KMS-11 (cell line): ENCODE measurements around the gene EHD3.

Experiments
- H2AFZ ChIP-seq: fragments of 200-600 bp; sonication (generic); 2 replicates; pipeline ENCODE4 v1.6.1; 2016; ENCODE audit warnings: antibody characterized with exemption, mixed run types, low read depth
- H3K27ac ChIP-seq: fragments of 200-600 bp; sonication (generic); 2 replicates; pipeline ENCODE4 v1.6.1; 2016; ENCODE audit warnings: mild to moderate bottlenecking, mixed run types
- H3K27me3 ChIP-seq: fragments of 200-600 bp; sonication (generic); 2 replicates; pipeline ENCODE4 v1.6.1; 2017; ENCODE audit warnings: mild to moderate bottlenecking, low read depth, mixed run types, moderate library complexity; ENCODE audit not compliant: insufficient read depth
- H3K36me3 ChIP-seq: fragments of 200-600 bp; sonication (generic); 2 replicates; pipeline ENCODE4 v1.6.1; 2017; ENCODE audit warnings: mild to moderate bottlenecking, mixed run types; ENCODE audit not compliant: insufficient read depth
- H3K4me1 ChIP-seq: fragments of 200-600 bp; sonication (generic); 2 replicates; pipeline ENCODE4 v1.6.1; 2016; ENCODE audit warnings: mild to moderate bottlenecking, low read depth, mixed run types; ENCODE audit not compliant: poor library complexity, severe bottlenecking
- H3K4me2 ChIP-seq: fragments of 200-600 bp; sonication (generic); 2 replicates; pipeline ENCODE4 v1.7.0; 2016; ENCODE audit warnings: mild to moderate bottlenecking, mixed run types
- H3K4me3 ChIP-seq: fragments of 200-600 bp; sonication (generic); IDR thresholded peaks from 2 replicates; pipeline ENCODE4 v1.6.1; 2017; ENCODE audit warnings: low read depth, low read length, mixed read lengths; ENCODE audit not compliant: insufficient read depth
- H3K79me2 ChIP-seq: fragments of 200-600 bp; sonication (generic); 2 replicates; pipeline ENCODE4 v1.6.1; 2016; ENCODE audit warnings: low read depth, mixed run types; ENCODE audit not compliant: insufficient read depth
- H3K9ac ChIP-seq: fragments of 200-600 bp; sonication (generic); 2 replicates; pipeline ENCODE4 v1.6.1; 2016; ENCODE audit warnings: mild to moderate bottlenecking, mixed run types
- H4K20me1 ChIP-seq: fragments of 200-600 bp; sonication (generic); 2 replicates; pipeline ENCODE4 v1.6.1; 2016; ENCODE audit warnings: mild to moderate bottlenecking, mixed run types; ENCODE audit not compliant: insufficient read depth
- TF ChIP-seq, protein P1 (sequence below): fragments of 200-600 bp; sonication (generic); conservative IDR thresholded peaks from 2 replicates; pipeline ENCODE4 v1.6.1; 2017; ENCODE audit warnings: low read depth, mild to moderate bottlenecking, antibody characterized with exemption, low read length, moderate library complexity, mixed read lengths

Gene EHD3

DNA sequence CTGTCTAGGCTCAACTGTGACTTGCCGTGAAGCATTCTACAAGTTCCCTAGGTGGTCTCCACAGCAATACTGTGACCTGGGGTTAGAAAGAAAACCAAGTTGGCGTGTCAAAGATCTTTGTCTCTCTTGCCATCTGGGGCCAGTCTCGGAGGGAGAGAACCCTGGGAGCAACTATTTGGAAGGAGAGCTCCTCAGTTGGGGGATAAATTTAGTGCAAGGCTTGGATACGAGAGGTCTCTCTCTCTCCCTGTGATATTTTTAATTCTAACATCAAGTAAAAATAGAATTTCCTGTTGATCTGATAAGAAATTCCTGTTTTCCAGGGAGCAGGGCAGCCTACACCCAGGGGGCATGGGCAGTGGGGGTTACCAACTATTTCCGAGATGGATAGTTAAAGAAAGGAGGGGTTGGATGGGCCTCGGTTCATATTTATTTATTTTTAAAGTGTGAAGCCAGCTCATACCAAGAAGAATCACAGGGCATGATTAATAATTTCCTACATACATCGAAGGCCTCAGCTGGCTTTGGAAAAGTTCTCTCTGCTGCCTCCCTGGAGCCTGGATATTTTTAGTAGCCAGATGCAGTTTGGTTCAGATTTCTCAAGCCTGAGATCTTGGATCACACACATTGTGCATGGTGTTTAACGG lies 62.8 kb downstream of the EHD3 start:
- no peak overlapping the region for H2AFZ ChIP-seq
- H3K4me1 ChIP-seq: no peaks in the 10 kb centered on the region
- H3K27me3 ChIP-seq: no peaks in the 10 kb centered on the region
- H4K20me1 ChIP-seq: no peaks in the 10 kb centered on the region
- H3K36me3 ChIP-seq: no peaks in the 10 kb centered on the region
- H3K4me2 ChIP-seq: no peak overlapping the region
- no peak overlapping the region for H3K4me3 ChIP-seq
- H3K79me2 ChIP-seq: no peaks in the 10 kb centered on the region
- no peak overlapping the region for H3K27ac ChIP-seq
- no peak overlapping the region for H3K9ac ChIP-seq
- TF ChIP-seq, protein P1, sequence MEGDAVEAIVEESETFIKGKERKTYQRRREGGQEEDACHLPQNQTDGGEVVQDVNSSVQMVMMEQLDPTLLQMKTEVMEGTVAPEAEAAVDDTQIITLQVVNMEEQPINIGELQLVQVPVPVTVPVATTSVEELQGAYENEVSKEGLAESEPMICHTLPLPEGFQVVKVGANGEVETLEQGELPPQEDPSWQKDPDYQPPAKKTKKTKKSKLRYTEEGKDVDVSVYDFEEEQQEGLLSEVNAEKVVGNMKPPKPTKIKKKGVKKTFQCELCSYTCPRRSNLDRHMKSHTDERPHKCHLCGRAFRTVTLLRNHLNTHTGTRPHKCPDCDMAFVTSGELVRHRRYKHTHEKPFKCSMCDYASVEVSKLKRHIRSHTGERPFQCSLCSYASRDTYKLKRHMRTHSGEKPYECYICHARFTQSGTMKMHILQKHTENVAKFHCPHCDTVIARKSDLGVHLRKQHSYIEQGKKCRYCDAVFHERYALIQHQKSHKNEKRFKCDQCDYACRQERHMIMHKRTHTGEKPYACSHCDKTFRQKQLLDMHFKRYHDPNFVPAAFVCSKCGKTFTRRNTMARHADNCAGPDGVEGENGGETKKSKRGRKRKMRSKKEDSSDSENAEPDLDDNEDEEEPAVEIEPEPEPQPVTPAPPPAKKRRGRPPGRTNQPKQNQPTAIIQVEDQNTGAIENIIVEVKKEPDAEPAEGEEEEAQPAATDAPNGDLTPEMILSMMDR: no peak

DNA sequence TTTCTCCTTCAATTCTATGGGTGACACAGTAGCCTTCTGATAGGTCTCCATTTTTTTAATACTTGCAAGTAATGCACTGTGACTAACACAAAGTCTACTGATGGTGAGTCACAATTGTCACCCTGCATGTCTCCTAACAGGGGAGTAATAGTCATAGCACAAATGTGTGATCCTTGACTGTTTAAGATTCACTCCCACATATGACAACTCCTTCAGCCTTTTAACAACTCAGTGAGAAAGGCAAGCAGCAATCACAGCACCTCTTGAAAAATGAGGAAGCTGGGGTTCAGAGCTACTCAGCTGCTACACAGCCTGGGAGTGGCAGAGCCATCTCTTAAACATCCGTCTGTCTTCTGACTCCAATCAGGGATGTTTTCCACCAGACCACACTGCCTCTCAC lies 63.8 kb downstream of the EHD3 start:
- no peak overlapping the region for H3K9ac ChIP-seq
- no peak overlapping the region for H3K4me3 ChIP-seq
- H3K4me2 ChIP-seq: no peak overlapping the region
- no peaks in the 10 kb centered on the region for H4K20me1 ChIP-seq
- H3K27me3 ChIP-seq: no peaks in the 10 kb centered on the region
- no peak overlapping the region for H3K27ac ChIP-seq
- no peaks in the 10 kb centered on the region for H3K36me3 ChIP-seq
- H2AFZ ChIP-seq: no peak overlapping the region
- TF ChIP-seq, protein P1: no peak
- no peaks in the 10 kb centered on the region for H3K79me2 ChIP-seq
- no peaks in the 10 kb centered on the region for H3K4me1 ChIP-seq

DNA sequence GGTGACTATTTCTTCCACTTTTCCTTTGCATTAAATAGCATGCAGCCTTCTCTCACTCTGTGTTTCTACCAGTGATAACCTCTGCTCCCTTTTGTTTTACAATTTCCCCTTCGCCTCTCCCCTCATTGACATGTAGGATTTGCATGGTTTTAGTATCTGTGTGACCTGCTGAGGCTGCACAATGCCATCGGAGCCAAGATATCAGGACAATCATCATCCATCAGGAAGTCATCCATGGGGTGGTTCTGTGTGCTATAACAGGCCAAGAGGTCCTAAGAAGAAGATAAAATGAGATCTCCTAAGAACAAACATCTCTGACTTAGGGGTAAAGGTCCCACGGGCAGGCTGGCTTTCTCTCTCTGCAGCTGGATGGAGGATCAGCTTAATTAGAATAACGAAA lies 65.6 kb downstream of the EHD3 start:
- no peak overlapping the region for H3K4me2 ChIP-seq
- H2AFZ ChIP-seq: no peak overlapping the region

DNA sequence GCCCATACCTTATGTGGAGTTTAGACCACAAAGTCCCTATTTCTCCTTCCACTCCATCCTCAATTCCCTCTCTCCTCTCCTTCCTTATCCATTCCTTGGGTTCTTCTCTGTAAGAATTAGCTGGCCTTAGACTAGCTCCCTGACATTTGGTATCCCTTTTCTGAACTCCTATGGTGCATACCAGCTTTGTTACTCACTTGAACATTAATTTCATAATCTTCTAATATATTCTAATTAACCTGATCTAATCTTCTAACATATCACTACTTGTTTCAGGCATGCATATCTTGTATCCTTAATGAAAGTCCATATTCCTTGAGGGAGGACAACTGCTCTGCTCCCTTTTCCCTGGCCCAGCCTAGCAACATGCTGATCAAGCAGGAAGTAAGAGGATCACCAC lies 66.4 kb downstream of the EHD3 start:
- Histone ChIP-seq H2AFZ (no peak overlapping the region), H3K79me2 (no peaks in the 10 kb centered on the region), H3K4me1 (no peaks in the 10 kb centered on the region), H3K36me3 (no peaks in the 10 kb centered on the region), H3K4me2 (no peak overlapping the region), H3K27me3 (no peaks in the 10 kb centered on the region), H3K9ac (no peak overlapping the region), H3K27ac (no peak overlapping the region), H3K4me3 (no peak overlapping the region), H4K20me1 (no peaks in the 10 kb centered on the region)
- TF ChIP-seq, protein P1: no peak

More for the DNA sequence above, 65.6 kb downstream of the EHD3 start:
- TF ChIP-seq, protein P1: no peak
- Histone ChIP-seq H3K9ac (no peak overlapping the region), H3K79me2 (no peaks in the 10 kb centered on the region), H3K36me3 (no peaks in the 10 kb centered on the region), H4K20me1 (no peaks in the 10 kb centered on the region), H3K27me3 (no peaks in the 10 kb centered on the region), H3K4me1 (no peaks in the 10 kb centered on the region), H3K27ac (no peak overlapping the region), H3K4me3 (no peak overlapping the region)
